ENCODE data around the gene HTR6. TPM values are rescaled to one million over a fixed set of nuclear protein-coding genes. Genes with fewer than 3 reads are reported as not detected.

HTR6 gene
- total and polyA plus RNA-seq, 2 of the 4 experiments (the other 2 are of a cell fraction): not detected

DNA sequence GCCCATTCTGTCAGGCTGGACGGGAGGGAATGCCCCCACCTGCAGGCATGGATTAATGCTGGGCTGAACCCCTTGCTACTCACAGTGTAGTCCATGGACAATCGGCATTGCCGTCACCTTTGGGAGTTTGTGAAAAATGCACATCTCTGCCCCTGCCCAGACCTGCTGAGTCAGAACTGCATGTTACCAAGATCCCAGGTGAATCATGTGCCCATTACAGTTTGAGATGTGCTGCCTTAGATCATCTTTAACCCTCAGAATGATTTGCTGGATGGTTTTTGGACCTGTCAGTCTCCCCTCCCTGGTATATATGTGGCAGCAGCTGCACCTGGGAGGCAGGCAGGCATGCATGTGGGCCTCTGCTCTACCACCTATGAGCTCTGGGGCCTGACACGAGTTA lies 15.0 kb downstream of the HTR6 start:
- peaks cover 3% of the 10 kb centered on the region; the same call in 1 of the 2 replicates for H4K20me1 ChIP-seq (ENCODE audit: insufficient read depth, low read length)
- no peak overlapping the region for H2BK20ac ChIP-seq (ENCODE audit: low read depth, low read length)
- no peak for DNase-seq
- TF ChIP-seq CEBPB (IDR thresholded peaks at IDR 0.05; ENCODE audit: low read depth, low read length) (no peak), MXI1 (IDR thresholded peaks at IDR 0.05; ENCODE audit: borderline replicate concordance, low read depth, low read length) (no peak), CTCF (conservative IDR thresholded peaks at IDR 0.05; ENCODE audit: low read depth, low read length) (no peak), RFX5 (IDR thresholded peaks at IDR 0.05; ENCODE audit: low read depth, low read length) (no peak), MAFK (IDR thresholded peaks at IDR 0.05; ENCODE audit: low read depth, low read length) (no peak), NFE2L2 (IDR thresholded peaks at IDR 0.05; ENCODE audit: low read depth, low read length) (no peak), POLR2A (IDR thresholded peaks at IDR 0.05; ENCODE audit: low read depth, low read length) (no peak), FOS (IDR thresholded peaks at IDR 0.05; ENCODE audit: low read depth, low read length) (no peak), RCOR1 (IDR thresholded peaks at IDR 0.05; ENCODE audit: insufficient replicate concordance, low read length) (no peak), MAZ (IDR thresholded peaks at IDR 0.05; ENCODE audit: borderline replicate concordance, low read depth, low read length) (no peak), ELK1 (IDR thresholded peaks at IDR 0.05; ENCODE audit: borderline replicate concordance, low read depth, low read length) (no peak), CHD1 (IDR thresholded peaks at IDR 0.05; ENCODE audit: low read depth, low read length) (no peak), BHLHE40 (IDR thresholded peaks at IDR 0.05; ENCODE audit: low read depth, low read length) (no peak), RAD21 (IDR thresholded peaks at IDR 0.05; ENCODE audit: low read length) (no peak), SMC3 (IDR thresholded peaks at IDR 0.05; ENCODE audit: low read depth, low read length) (no peak)
- TF ChIP-seq, protein P1, sequence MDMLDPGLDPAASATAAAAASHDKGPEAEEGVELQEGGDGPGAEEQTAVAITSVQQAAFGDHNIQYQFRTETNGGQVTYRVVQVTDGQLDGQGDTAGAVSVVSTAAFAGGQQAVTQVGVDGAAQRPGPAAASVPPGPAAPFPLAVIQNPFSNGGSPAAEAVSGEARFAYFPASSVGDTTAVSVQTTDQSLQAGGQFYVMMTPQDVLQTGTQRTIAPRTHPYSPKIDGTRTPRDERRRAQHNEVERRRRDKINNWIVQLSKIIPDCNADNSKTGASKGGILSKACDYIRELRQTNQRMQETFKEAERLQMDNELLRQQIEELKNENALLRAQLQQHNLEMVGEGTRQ (IDR thresholded peaks at IDR 0.05; ENCODE audit: low read depth, low read length): no peak
- no peak overlapping the region for H3K18ac ChIP-seq (ENCODE audit: low read depth, low read length)
- no peak overlapping the region for H3K56ac ChIP-seq (ENCODE audit: extremely low read depth, insufficient read depth, low read length)
- no peak overlapping the region for H3K9ac ChIP-seq (ENCODE audit: low read depth, low read length)
- H3K9me3 ChIP-seq (ENCODE audit: control insufficient read depth, insufficient read depth, low read length): no peaks in the 10 kb centered on the region
- in situ Hi-C loops (cut with MboI; ENCODE audit: low sequenced_read_pairs) (no loop called here), intact Hi-C loops (cut with micrococcal nuclease) (no loop called here), dilution Hi-C loops (cut with HindIII; ENCODE audit: low sequenced_read_pairs, unreplicated experiment) (no loop called here)
- ChIA-PET CTCF (no interaction called here), POLR2A (ENCODE audit: unreplicated experiment) (no interaction called here)
- no peak overlapping the region for H2BK120ac ChIP-seq (ENCODE audit: low read depth, low read length)
- no peak overlapping the region for H3K4me2 ChIP-seq (ENCODE audit: low read depth, low read length)
- H3K9me1 ChIP-seq (ENCODE audit: insufficient read depth, low read length): no peaks in the 10 kb centered on the region; the same call in 1 of the 2 replicates
- no peaks in the 10 kb centered on the region for H3K27me3 ChIP-seq (ENCODE audit: control insufficient read depth, insufficient read depth, low read length)
- no TSS peak for BruUV-seq (replicated peaks)
- no peaks in the 10 kb centered on the region for H3K36me3 ChIP-seq (ENCODE audit: control insufficient read depth, insufficient read depth, low read length)
- no peak overlapping the region for H3K4ac ChIP-seq (ENCODE audit: low read depth, low read length)
- no peaks in the 10 kb centered on the region for H3K79me1 ChIP-seq (ENCODE audit: low read depth in 1 of 2, low read length in 2 of 2)
- no peak overlapping the region for H3K4me3 ChIP-seq (ENCODE audit: insufficient read depth, low read depth, low read length)
- WGBS, 2 experiments (ENCODE audit: extremely low coverage in 2 of 2, insufficient read length in 1 of 2): no CpG with 5 or more reads among the region's 4 CpGs
- no peak overlapping the region for H3K23ac ChIP-seq (ENCODE audit: low read depth, low read length)
- ATAC-seq (ENCODE audit: low read depth): no peak
- H2AK9ac ChIP-seq (replicated peaks; ENCODE audit: low read depth, low read length, poor library complexity): no peak overlapping the region
- H2BK5ac ChIP-seq (ENCODE audit: low read depth, low read length, poor library complexity, severe bottlenecking): no peak overlapping the region
- H4K5ac ChIP-seq (ENCODE audit: low read depth, low read length): no peak overlapping the region
- no peak overlapping the region for H3K27ac ChIP-seq (ENCODE audit: insufficient read depth, low read length)
- H2BK15ac ChIP-seq (ENCODE audit: low read depth, low read length): no peak overlapping the region
- H4K91ac ChIP-seq (ENCODE audit: insufficient read depth, low read depth, low read length): no peak overlapping the region
- H3K14ac ChIP-seq (replicated peaks; ENCODE audit: low read depth, low read length): no peak overlapping the region
- H4K8ac ChIP-seq (ENCODE audit: low read depth in 2 of 2, low read length in 2 of 2): no peak overlapping the region
- H2AK5ac ChIP-seq (ENCODE audit: low read depth, low read length): no peak overlapping the region
- H3K4me1 ChIP-seq (ENCODE audit: control insufficient read depth, insufficient read depth, low read length): no peaks in the 10 kb centered on the region
- no peak overlapping the region for H2AFZ ChIP-seq (replicated peaks; ENCODE audit: low read length, poor library complexity)
